Neuron (in vitro differentiated cells): ENCODE results near the gene FBXO47.

Experiments used
- H2AFZ ChIP-seq: one replicate; pipeline ENCODE4 v1.6.1; 2013; ENCODE audit warnings: low read depth, mild to moderate bottlenecking, inconsistent platforms, low read length, moderate library complexity
- H3K27me3 ChIP-seq: one replicate; pipeline ENCODE4 v1.6.1; 2013; ENCODE audit warnings: low read length; ENCODE audit not compliant: insufficient read depth
- H3K36me3 ChIP-seq: one replicate; pipeline ENCODE4 v1.6.1; 2013; ENCODE audit warnings: low read length; ENCODE audit not compliant: insufficient read depth
- H3K4me1 ChIP-seq: one replicate; pipeline ENCODE4 v1.6.1; 2013; ENCODE audit warnings: low read length; ENCODE audit not compliant: insufficient read depth
- H3K4me3 ChIP-seq: 2 replicates; pipeline ENCODE4 v1.5.1; 2013; ENCODE audit warnings: mild to moderate bottlenecking, low read length, moderate library complexity
- H3K9me3 ChIP-seq: one replicate; pipeline ENCODE4 v1.6.1; 2013; ENCODE audit warnings: low read length

FBXO47 gene

DNA sequence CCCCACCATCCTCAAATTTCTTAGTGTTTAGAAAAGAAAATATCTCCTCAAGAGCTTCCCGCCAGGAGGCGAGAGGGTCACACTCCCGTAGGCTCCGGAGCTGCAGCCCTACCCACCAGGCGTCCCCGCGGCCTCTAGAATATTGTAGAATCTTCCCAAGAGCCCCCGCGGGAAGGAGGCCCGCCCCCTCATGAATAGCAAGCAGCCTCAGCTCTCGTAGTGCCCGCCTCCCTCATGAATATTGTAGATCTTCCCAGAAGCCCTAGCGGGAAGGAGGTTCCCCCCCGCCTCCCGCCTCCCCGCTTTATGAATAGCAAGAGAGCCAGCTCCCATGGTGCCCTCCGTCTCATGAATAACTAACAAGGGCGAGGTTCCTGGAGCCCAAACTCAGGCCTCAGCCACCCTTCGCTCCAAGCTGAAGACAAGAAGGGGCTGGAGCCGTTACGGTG, at the start of gene FBXO47:
TSS of gene FBXO47 (minus strand) at position 114 of the 449 bp plus-strand sequence. CDS start 4,378 bp downstream, outside the sequence.
- Histone ChIP-seq H3K4me1 (no peaks in the 10 kb centered on the region), H3K4me3 (no peak within 1 kb of the TSS), H3K9me3 (no peaks in the 10 kb centered on the region), H3K27me3 (no peaks in the 10 kb centered on the region), H3K36me3 (no peaks in the 10 kb centered on the region), H2AFZ (no peak within 1 kb of the TSS)

- Histone ChIP-seq H3K4me3 (no peak overlapping the region), H3K4me1 (no peaks in the 10 kb centered on the region), H3K36me3 (no peaks in the 10 kb centered on the region), H2AFZ (no peak overlapping the region), H3K9me3 (no peaks in the 10 kb centered on the region), H3K27me3 (no peaks in the 10 kb centered on the region)
Observed at GRCh38 chr17:39016193-39017153, 49.3 kb upstream of the FBXO47 start.

GRCh38 chr17:39015546-39015935, 48.3 kb upstream of the FBXO47 start:
- no peaks in the 10 kb centered on the region for H3K27me3 ChIP-seq
- no peak overlapping the region for H3K4me3 ChIP-seq
- no peaks in the 10 kb centered on the region for H3K9me3 ChIP-seq
- H3K4me1 ChIP-seq = no peaks in the 10 kb centered on the region
- no peaks in the 10 kb centered on the region for H3K36me3 ChIP-seq
- H2AFZ ChIP-seq = no peak overlapping the region

GRCh38 chr17:39014795-39015545, 47.8 kb upstream of the FBXO47 start:
- Histone ChIP-seq H3K36me3 (no peaks in the 10 kb centered on the region), H3K4me3 (no peak overlapping the region), H3K4me1 (no peaks in the 10 kb centered on the region), H3K27me3 (no peaks in the 10 kb centered on the region), H2AFZ (no peak overlapping the region), H3K9me3 (no peaks in the 10 kb centered on the region)

DNA sequence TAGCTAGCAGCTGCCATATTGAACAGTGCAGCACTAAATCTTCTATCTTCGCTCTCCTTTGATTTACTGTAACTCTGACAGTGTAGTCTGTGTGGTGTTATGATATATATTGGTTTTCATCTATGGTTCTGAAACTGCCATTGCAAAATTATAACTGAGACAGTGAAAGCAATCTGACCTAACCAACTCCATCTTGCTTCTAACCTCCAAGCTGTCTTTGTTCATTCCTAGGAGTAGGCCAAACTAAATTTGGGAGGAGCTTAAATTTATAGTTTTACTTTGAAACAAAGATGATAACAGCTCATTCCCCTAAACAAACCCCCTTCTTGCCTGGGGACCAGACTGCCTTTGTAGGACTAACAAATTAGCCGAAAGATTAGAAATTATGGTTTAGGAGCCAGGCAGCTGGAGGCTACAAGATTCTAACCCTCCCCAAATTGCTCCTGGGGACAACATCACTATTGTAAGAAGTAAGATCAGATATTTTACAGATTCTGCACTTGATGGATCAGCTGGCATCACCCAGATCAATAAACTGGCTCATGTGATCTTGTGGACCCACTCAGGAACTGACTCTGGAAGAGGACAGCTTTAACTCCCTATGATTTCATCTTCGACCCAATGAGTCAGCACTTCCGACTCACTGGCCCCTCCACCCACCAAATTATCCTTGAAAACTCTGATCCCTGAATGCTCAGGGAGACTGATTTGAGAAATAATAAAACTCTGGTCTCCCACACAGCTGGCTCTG, 47.0 kb upstream of the FBXO47 start:
- Histone ChIP-seq H3K9me3 (no peaks in the 10 kb centered on the region), H3K27me3 (no peaks in the 10 kb centered on the region), H3K4me3 (no peak overlapping the region), H3K36me3 (no peaks in the 10 kb centered on the region), H3K4me1 (no peaks in the 10 kb centered on the region), H2AFZ (no peak overlapping the region)

- Histone ChIP-seq H3K9me3 (peaks cover 2% of the 10 kb centered on the region), H3K4me3 (no peak overlapping the region), H3K36me3 (no peaks in the 10 kb centered on the region), H3K4me1 (no peaks in the 10 kb centered on the region), H2AFZ (no peak overlapping the region), H3K27me3 (no peaks in the 10 kb centered on the region)
Observed at GRCh38 chr17:39012725-39013124, 45.5 kb upstream of the FBXO47 start.

DNA sequence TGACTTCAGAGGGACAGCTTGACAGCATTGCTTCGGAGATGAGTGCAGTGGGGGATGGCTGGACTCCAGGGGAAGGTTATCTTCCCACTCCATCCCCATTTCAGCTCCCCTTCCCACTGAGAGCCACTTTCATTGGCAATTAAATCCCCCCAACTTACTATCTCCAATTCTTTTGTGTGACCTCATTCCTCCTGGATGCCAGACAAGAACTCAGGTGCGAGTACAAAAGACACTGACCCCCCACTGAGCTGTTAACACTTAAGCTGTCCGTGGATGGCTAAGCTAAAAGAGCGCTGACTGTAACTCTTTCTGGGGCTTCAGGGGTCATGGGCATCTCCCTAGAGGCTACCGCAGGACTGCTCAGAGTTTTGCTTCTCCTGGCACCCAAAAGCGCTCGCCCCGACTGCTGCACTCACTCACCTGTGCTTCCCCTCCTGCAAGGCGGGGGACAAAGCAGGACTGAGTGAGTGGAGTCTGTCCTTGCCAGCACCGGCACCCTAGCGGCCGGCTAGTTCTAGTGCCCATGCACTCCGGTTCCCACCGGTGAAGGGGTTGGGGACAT, 44.8 kb upstream of the FBXO47 start:
- Histone ChIP-seq H2AFZ (no peak overlapping the region), H3K4me3 (no peak overlapping the region), H3K4me1 (no peaks in the 10 kb centered on the region), H3K36me3 (no peaks in the 10 kb centered on the region), H3K9me3 (peaks cover 2% of the 10 kb centered on the region), H3K27me3 (no peaks in the 10 kb centered on the region)

GRCh38 chr17:39009581-39010001, 42.4 kb upstream of the FBXO47 start:
- Histone ChIP-seq H3K36me3 (no peaks in the 10 kb centered on the region), H3K9me3 (peaks cover 2% of the 10 kb centered on the region), H3K27me3 (no peaks in the 10 kb centered on the region), H2AFZ (no peak overlapping the region), H3K4me1 (no peaks in the 10 kb centered on the region), H3K4me3 (no peak overlapping the region)

GRCh38 chr17:39008633-39009032, 41.4 kb upstream of the FBXO47 start:
- Histone ChIP-seq H3K4me3 (no peak overlapping the region), H2AFZ (no peak overlapping the region), H3K36me3 (no peaks in the 10 kb centered on the region), H3K27me3 (no peaks in the 10 kb centered on the region), H3K9me3 (peaks cover 2% of the 10 kb centered on the region), H3K4me1 (no peaks in the 10 kb centered on the region)

DNA sequence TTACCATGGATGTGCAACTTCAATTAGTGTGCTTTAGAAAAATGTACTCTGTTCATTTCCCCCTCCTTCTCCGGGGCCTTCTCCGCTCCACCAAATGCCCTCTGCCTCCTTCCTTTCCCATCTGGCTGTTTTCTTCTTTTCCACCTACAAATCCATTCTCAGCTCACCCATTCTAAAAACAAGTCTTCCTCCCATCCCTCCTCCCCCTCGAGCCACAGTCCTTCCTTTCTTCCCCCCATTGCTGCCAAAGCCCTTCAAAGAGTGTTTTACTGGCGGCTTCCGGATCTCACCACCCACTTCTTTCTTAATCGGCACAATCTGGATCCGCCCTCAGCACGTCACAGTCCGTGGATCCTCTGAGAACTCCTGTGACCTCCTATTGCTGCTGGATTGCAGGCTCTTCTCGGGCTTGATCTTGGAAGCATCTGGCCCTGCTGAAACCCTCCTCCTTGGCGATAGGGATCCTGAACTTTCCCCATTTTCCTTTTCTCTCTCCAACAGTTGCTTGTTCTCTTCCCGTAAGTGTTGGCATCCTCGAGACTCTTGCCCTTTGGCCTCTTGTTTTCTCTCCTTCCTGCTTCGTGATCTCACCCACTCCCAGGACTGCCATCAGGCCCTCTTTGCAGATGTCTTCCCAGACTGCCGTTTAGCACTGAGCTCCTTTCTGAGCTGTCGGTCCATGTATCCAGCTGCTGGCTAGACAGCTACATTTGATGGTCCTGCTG, 36.0 kb upstream of the FBXO47 start:
- Histone ChIP-seq H3K36me3 (no peaks in the 10 kb centered on the region), H3K27me3 (no peaks in the 10 kb centered on the region), H3K9me3 (no peaks in the 10 kb centered on the region), H3K4me1 (no peaks in the 10 kb centered on the region), H2AFZ (no peak overlapping the region), H3K4me3 (no peak overlapping the region)

- Histone ChIP-seq H3K4me3 (no peak overlapping the region), H3K36me3 (no peaks in the 10 kb centered on the region), H3K27me3 (no peaks in the 10 kb centered on the region), H3K4me1 (no peaks in the 10 kb centered on the region), H2AFZ (no peak overlapping the region), H3K9me3 (peaks cover 1% of the 10 kb centered on the region)
Observed at GRCh38 chr17:39001703-39002637, 34.8 kb upstream of the FBXO47 start.
